ENCODE data around the gene LRRC40.

Gene LRRC40

GRCh38 chr1:70168283-70168682 is 37.1 kb downstream of the LRRC40 start:
- H3K4me2 ChIP-seq (ENCODE audit: low read length), result no peak overlapping the region
- H4K20me1 ChIP-seq (ENCODE audit: insufficient read depth, low read length), result no peaks in the 10 kb centered on the region
- no peaks in the 10 kb centered on the region for H3K9me3 ChIP-seq (ENCODE audit: insufficient read depth, low read length)
- no peaks in the 10 kb centered on the region for H3K79me2 ChIP-seq (ENCODE audit: low read length)
- H2AFZ ChIP-seq (ENCODE audit: low read depth, low read length), result no peak overlapping the region
- H3K4me3 ChIP-seq (ENCODE audit: low read length), result no peak overlapping the region
- no peaks in the 10 kb centered on the region for H3K4me1 ChIP-seq (ENCODE audit: low read length)
- H3K27me3 ChIP-seq (ENCODE audit: low read depth, low read length), result no peaks in the 10 kb centered on the region
- no peak for TF ChIP-seq EZH2phosphoT487 (IDR thresholded peaks at IDR 0.05; ENCODE audit: low read depth)
- no peak for TF ChIP-seq CTCF (IDR thresholded peaks at IDR 0.05; ENCODE audit: low read depth, low read length)
- H3K27ac ChIP-seq (ENCODE audit: low read length), result no peak overlapping the region
- no peak overlapping the region for H3K9ac ChIP-seq (ENCODE audit: low read length)
- H3K36me3 ChIP-seq (replicated peaks; ENCODE audit: low read depth, low read length), result no peaks in the 10 kb centered on the region

- Histone ChIP-seq H3K79me2 (ENCODE audit: low read length) (no peaks in the 10 kb centered on the region), H3K4me3 (ENCODE audit: low read length) (no peak overlapping the region), H2AFZ (ENCODE audit: low read depth, low read length) (no peak overlapping the region), H3K4me2 (ENCODE audit: low read length) (no peak overlapping the region), H3K9me3 (ENCODE audit: insufficient read depth, low read length) (no peaks in the 10 kb centered on the region), H3K27me3 (ENCODE audit: low read depth, low read length) (no peaks in the 10 kb centered on the region), H3K9ac (ENCODE audit: low read length) (no peak overlapping the region), H3K4me1 (ENCODE audit: low read length) (no peaks in the 10 kb centered on the region), H3K27ac (ENCODE audit: low read length) (no peak overlapping the region), H3K36me3 (replicated peaks; ENCODE audit: low read depth, low read length) (no peaks in the 10 kb centered on the region), H4K20me1 (ENCODE audit: insufficient read depth, low read length) (no peaks in the 10 kb centered on the region)
- TF ChIP-seq EZH2phosphoT487 (IDR thresholded peaks at IDR 0.05; ENCODE audit: low read depth), result no peak
- TF ChIP-seq CTCF (IDR thresholded peaks at IDR 0.05; ENCODE audit: low read depth, low read length), result no peak
These were observed 41.0 kb downstream of the LRRC40 start for GRCh38 chr1:70164350-70164749.

GRCh38 chr1:70156529-70157120 is 48.8 kb downstream of the LRRC40 start:
- Histone ChIP-seq H3K9ac (ENCODE audit: low read length) (no peak overlapping the region), H3K4me1 (ENCODE audit: low read length) (no peaks in the 10 kb centered on the region), H3K79me2 (ENCODE audit: low read length) (no peaks in the 10 kb centered on the region), H2AFZ (ENCODE audit: low read depth, low read length) (no peak overlapping the region), H3K27me3 (ENCODE audit: low read depth, low read length) (no peaks in the 10 kb centered on the region), H3K4me3 (ENCODE audit: low read length) (no peak overlapping the region), H4K20me1 (ENCODE audit: insufficient read depth, low read length) (no peaks in the 10 kb centered on the region), H3K27ac (ENCODE audit: low read length) (no peak overlapping the region), H3K36me3 (replicated peaks; ENCODE audit: low read depth, low read length) (no peaks in the 10 kb centered on the region), H3K4me2 (ENCODE audit: low read length) (no peak overlapping the region), H3K9me3 (ENCODE audit: insufficient read depth, low read length) (no peaks in the 10 kb centered on the region)
- TF ChIP-seq EZH2phosphoT487 (IDR thresholded peaks at IDR 0.05; ENCODE audit: low read depth) (no peak), CTCF (IDR thresholded peaks at IDR 0.05; ENCODE audit: low read depth, low read length) (no peak)

- Histone ChIP-seq H3K9me3 (ENCODE audit: insufficient read depth, low read length) (no peaks in the 10 kb centered on the region), H3K4me3 (ENCODE audit: low read length) (no peak overlapping the region), H3K4me1 (ENCODE audit: low read length) (no peaks in the 10 kb centered on the region), H3K79me2 (ENCODE audit: low read length) (no peaks in the 10 kb centered on the region), H4K20me1 (ENCODE audit: insufficient read depth, low read length) (no peaks in the 10 kb centered on the region), H3K27me3 (ENCODE audit: low read depth, low read length) (no peaks in the 10 kb centered on the region), H3K36me3 (replicated peaks; ENCODE audit: low read depth, low read length) (no peaks in the 10 kb centered on the region), H2AFZ (ENCODE audit: low read depth, low read length) (no peak overlapping the region), H3K9ac (ENCODE audit: low read length) (no peak overlapping the region), H3K27ac (ENCODE audit: low read length) (no peak overlapping the region), H3K4me2 (ENCODE audit: low read length) (no peak overlapping the region)
- TF ChIP-seq EZH2phosphoT487 (IDR thresholded peaks at IDR 0.05; ENCODE audit: low read depth) (no peak), CTCF (IDR thresholded peaks at IDR 0.05; ENCODE audit: low read depth, low read length) (no peak)
These were observed 51.6 kb downstream of the LRRC40 start for GRCh38 chr1:70153739-70154138.
